ENCODE measurements around the gene KRT25.

DNA sequence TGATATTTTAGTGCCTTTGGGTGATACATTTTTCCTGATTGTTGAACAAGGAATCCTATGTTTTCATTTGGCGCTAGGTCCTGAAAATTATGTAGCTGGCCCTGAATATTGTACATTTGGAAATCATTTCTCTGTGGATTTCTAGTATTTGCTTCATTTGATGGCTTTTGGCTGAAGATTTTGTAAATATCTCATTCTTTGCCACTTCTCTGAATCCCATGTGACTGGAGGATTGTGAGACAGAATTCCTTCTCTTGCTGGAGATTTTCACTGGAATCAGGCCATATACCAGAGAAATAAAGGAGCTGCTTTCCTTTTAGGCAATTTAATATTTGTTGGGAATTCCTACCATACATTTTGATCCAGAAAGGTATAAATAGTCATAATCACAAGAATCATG lies 36.0 kb upstream of the KRT25 start:
- TF ChIP-seq, protein P1, sequence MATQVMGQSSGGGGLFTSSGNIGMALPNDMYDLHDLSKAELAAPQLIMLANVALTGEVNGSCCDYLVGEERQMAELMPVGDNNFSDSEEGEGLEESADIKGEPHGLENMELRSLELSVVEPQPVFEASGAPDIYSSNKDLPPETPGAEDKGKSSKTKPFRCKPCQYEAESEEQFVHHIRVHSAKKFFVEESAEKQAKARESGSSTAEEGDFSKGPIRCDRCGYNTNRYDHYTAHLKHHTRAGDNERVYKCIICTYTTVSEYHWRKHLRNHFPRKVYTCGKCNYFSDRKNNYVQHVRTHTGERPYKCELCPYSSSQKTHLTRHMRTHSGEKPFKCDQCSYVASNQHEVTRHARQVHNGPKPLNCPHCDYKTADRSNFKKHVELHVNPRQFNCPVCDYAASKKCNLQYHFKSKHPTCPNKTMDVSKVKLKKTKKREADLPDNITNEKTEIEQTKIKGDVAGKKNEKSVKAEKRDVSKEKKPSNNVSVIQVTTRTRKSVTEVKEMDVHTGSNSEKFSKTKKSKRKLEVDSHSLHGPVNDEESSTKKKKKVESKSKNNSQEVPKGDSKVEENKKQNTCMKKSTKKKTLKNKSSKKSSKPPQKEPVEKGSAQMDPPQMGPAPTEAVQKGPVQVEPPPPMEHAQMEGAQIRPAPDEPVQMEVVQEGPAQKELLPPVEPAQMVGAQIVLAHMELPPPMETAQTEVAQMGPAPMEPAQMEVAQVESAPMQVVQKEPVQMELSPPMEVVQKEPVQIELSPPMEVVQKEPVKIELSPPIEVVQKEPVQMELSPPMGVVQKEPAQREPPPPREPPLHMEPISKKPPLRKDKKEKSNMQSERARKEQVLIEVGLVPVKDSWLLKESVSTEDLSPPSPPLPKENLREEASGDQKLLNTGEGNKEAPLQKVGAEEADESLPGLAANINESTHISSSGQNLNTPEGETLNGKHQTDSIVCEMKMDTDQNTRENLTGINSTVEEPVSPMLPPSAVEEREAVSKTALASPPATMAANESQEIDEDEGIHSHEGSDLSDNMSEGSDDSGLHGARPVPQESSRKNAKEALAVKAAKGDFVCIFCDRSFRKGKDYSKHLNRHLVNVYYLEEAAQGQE (IDR thresholded peaks at IDR 0.05; ENCODE audit: borderline replicate concordance in 1 of 2, low read depth in 1 of 2, low read length in 2 of 2): no peak
- TF ChIP-seq, protein P2, sequence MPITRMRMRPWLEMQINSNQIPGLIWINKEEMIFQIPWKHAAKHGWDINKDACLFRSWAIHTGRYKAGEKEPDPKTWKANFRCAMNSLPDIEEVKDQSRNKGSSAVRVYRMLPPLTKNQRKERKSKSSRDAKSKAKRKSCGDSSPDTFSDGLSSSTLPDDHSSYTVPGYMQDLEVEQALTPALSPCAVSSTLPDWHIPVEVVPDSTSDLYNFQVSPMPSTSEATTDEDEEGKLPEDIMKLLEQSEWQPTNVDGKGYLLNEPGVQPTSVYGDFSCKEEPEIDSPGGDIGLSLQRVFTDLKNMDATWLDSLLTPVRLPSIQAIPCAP (CRISPR knock-in tag; IDR thresholded peaks at IDR 0.05; ENCODE audit: low read depth): no peak
- TF ChIP-seq, protein P3, sequence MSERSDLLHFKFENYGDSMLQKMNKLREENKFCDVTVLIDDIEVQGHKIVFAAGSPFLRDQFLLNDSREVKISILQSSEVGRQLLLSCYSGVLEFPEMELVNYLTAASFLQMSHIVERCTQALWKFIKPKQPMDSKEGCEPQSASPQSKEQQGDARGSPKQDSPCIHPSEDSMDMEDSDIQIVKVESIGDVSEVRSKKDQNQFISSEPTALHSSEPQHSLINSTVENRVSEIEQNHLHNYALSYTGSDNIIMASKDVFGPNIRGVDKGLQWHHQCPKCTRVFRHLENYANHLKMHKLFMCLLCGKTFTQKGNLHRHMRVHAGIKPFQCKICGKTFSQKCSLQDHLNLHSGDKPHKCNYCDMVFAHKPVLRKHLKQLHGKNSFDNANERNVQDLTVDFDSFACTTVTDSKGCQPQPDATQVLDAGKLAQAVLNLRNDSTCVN (CRISPR knock-in tag; IDR thresholded peaks at IDR 0.05; ENCODE audit: borderline replicate concordance): no peak
- TF ChIP-seq SIX4 (CRISPR knock-in tag; IDR thresholded peaks at IDR 0.05) (no peak), EZH2 (conservative IDR thresholded peaks at IDR 0.05; ENCODE audit: low read depth, low read length) (no peak), POLR2A (IDR thresholded peaks at IDR 0.05; ENCODE audit: insufficient read depth in 1 of 2, low read depth in 2 of 2, low read length in 2 of 2) (no peak), DNMT1 (CRISPR knock-in tag; IDR thresholded peaks at IDR 0.05) (no peak), EP300 (IDR thresholded peaks at IDR 0.05; ENCODE audit: low read depth in 2 of 2, low read length in 2 of 2) (no peak), EP300 (CRISPR knock-in tag; IDR thresholded peaks at IDR 0.05; ENCODE audit: borderline replicate concordance) (no peak), HIVEP1 (CRISPR knock-in tag; IDR thresholded peaks at IDR 0.05) (no peak), ZC3H4 (CRISPR knock-in tag; IDR thresholded peaks at IDR 0.05; ENCODE audit: borderline replicate concordance) (no peak), KAT7 (CRISPR knock-in tag; IDR thresholded peaks at IDR 0.05; ENCODE audit: borderline replicate concordance) (no peak)
- TF ChIP-seq, protein P4, sequence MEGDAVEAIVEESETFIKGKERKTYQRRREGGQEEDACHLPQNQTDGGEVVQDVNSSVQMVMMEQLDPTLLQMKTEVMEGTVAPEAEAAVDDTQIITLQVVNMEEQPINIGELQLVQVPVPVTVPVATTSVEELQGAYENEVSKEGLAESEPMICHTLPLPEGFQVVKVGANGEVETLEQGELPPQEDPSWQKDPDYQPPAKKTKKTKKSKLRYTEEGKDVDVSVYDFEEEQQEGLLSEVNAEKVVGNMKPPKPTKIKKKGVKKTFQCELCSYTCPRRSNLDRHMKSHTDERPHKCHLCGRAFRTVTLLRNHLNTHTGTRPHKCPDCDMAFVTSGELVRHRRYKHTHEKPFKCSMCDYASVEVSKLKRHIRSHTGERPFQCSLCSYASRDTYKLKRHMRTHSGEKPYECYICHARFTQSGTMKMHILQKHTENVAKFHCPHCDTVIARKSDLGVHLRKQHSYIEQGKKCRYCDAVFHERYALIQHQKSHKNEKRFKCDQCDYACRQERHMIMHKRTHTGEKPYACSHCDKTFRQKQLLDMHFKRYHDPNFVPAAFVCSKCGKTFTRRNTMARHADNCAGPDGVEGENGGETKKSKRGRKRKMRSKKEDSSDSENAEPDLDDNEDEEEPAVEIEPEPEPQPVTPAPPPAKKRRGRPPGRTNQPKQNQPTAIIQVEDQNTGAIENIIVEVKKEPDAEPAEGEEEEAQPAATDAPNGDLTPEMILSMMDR (CRISPR knock-in tag; IDR thresholded peaks at IDR 0.05): no peak

Measured in HepG2 (cell line).